HG02588 (cell line): ENCODE results near the gene TPRG1.

Source experiments
- ATAC-seq: cut with Tn5 transposase; IDR thresholded peaks from one replicate; pipeline ENCODE4 v1.9.1; 2021; ENCODE audit warnings: mild to moderate bottlenecking, moderate library complexity; ENCODE audit not compliant: unreplicated experiment

TPRG1 gene

DNA sequence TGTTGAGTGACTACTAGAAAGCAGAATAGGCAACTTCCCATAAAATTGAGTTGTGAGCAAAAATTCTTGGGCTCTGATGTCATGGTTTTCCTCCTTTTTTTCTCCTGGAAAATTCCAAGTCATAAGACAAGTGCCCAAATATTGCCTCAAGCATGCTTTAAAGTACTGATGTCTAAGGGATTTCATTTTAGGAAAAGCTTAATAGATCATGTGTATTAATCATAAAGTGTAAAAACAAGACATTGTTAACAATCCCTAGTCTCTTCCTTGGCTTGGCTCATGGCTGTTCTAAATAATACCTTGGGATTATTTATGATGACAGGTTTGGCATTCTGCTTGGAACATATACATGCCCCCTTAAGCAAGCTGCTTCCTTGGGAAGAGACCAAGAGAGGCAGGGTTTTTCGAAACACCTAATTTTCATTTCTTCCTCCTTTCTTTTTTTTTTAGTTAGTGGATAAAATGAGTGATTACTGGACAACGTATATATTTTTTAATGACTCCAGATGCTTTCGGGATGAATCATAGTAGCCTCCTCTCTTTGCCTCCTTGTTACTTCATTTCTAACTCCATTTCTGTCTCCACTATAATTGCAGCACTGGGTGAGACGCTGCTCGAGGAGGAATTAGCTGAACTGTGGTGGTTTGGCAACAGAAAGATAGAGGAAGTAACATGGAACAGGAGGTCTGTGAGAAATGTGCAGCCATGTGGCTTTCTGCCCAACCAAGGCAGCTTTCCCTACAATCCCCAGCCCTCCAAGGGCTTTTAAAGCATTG is 104.9 kb downstream of the TPRG1 start:
- ATAC-seq: no peak

DNA sequence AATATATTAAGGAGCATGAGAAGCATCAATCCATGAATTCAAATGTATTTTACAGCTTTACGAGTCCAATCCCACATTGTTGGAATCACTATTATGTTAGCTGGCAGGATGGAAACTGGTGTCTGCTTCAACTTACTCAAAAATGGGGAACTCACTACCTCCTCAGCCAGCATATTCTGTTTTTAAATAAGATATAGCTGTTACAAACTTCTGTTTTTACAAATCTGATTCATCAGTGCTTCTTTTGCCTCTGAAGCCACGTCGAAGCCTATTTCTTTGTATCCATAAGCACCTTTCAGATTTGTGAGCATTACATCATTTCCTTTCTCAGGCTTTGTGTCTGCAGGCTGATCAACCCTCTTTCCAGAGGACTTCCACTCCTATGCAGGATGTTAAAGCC is 105.9 kb downstream of the TPRG1 start:
- no peak for ATAC-seq

DNA sequence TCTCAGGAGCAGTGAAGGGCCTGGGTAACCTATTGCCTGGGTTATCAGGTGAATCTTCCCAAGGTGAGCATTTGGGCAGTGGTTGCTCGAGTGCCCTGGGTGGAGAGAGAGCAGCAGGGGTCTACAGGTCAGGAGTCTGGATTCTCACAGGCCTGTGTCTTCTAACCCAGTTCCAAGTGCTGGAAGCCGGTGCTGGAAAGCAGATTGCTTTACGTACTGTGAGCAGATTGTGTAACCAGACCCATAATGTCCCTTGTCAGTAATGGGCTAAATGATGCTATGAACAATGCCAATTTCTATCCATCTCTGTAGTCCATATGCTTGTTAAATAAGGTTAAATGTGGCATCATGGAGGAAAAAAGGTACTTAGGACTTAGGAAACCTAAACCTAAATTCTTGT is 106.5 kb downstream of the TPRG1 start:
- ATAC-seq: no peak

DNA sequence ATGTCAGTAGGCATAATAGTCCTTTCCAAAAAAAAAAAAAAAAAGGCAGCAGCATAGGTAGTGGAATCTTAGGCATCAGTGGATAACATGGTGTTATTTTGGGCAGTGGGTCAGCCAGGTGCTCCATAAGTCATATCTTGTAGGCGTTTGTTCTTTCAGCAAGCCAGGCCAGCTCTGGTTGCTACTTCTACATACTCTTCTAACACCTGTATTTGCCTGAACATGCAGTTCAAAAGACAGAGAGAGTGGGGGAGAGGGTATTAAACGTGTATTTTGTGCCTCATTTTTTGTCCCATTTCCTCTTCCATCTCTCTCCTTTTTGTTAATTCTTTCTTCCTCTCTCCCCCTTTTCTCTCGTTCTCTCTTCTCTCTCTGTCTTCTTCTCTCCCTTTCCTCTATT is 110.4 kb downstream of the TPRG1 start:
- no peak for ATAC-seq

DNA sequence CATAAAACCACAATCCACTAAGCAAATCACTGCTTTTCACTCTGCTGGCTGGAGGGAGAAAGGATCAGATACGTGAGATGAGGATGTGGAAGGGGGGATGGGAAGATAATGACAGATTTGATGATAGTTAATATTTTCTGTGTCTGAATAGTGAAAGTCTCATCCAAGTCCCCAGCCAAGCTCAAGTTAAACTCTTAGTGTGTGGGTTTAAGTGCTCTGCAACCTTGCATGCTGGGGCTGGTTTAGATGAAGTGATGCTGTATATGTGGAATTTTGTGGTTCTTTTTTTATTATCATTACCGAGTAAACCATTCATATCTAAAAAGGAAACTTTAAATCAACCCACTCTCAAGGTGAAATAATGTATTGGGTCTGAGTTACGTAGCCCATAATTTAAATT is 111.0 kb downstream of the TPRG1 start:
- ATAC-seq: no peak

DNA sequence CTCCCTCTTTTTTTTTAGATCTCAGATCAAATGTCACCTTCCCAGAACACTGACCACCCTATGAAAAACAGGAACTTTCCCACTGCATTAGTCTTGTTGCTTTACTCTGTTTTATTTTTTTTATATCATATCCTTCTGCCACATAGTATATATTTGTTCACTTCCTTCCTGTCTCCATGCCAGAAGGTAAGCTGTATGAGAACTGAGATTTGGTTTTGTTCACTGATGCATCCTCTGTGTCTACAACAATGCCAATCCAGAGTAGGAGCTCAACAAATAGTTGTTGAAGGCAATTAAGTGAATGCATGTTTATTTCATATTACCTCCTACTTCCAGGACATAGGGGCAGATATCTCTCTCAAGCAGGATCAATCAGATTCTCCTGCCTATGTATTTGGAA is 114.4 kb downstream of the TPRG1 start:
- ATAC-seq: no peak

DNA sequence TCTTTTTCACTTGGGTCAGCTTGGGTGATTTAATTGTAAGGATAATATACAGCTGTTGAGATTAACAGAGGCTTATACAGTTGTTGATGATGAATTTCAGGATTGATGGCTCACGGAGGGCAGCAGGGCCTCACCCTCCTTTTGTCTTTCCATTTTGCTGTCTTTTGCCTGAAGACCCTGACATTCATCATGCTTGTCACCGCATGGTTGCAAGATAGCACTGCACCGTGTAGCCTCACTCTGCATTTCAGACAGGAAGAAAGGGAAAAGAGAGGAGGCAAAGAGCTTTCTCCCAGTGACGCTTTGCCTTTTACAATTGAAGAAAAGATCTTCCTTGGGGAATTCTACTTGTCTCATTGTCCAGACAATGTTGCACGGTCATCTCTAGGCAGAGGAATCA is 115.1 kb downstream of the TPRG1 start:
- no peak for ATAC-seq

DNA sequence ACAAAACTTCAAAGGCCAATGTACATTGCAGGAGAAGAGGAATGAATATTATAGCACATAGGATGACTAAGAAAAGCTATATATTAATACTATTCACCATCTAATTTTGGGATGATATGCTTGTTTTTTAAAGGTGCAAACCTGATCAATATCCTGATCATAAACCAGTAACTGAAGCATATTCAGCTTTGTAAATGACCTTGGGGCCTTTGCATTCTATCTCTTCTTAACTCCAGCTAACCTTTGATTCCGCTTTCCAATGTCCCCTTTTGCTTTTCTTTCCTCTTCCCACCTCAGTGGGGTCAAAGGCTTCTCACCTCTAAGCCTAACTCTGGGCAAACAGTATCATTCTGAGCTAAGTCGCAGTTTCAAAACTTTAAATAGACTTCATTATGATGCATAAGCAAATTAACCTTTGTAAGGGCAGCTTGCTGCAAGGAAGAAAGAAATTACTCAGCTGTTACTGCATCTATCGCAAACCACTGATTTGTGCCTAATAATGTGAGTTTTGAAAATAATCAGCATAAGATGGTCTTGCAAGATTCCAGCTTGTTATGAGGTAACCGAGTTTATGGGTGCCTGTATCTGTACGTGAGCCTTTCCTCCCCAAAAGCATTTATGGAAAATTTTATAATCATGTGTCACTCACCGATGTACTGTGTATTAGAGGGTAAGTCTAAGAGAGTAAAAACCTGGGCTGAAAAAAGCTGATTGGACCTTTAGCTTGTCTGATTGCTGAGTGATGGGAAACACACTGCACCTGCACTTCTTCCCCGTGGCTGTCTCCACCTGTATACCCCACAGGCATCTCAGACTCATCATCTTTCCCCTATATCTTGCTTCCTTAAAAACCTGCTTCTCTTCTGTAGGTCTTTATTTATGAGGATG is 116.8 kb downstream of the TPRG1 start:
- ATAC-seq: peak; percentile 96

DNA sequence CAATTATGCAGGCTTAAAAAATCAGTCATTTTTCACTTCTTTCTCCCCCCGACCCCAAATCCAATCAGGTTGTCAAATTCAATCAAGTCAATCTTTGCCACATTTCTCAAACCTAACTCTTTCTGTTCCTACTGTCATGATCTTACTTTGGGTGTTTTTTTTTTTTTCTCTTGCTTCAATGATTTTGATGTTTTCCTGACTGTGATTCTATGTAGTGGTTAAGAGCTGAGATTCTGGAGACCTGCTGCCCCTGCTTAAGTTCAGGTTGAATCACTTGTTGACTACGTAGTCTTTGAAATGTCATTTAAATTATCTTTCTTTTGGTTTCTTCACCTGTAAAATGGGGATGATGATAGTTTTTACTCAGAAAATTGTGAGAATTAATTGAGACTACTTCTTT is 117.5 kb downstream of the TPRG1 start:
- no peak for ATAC-seq

DNA sequence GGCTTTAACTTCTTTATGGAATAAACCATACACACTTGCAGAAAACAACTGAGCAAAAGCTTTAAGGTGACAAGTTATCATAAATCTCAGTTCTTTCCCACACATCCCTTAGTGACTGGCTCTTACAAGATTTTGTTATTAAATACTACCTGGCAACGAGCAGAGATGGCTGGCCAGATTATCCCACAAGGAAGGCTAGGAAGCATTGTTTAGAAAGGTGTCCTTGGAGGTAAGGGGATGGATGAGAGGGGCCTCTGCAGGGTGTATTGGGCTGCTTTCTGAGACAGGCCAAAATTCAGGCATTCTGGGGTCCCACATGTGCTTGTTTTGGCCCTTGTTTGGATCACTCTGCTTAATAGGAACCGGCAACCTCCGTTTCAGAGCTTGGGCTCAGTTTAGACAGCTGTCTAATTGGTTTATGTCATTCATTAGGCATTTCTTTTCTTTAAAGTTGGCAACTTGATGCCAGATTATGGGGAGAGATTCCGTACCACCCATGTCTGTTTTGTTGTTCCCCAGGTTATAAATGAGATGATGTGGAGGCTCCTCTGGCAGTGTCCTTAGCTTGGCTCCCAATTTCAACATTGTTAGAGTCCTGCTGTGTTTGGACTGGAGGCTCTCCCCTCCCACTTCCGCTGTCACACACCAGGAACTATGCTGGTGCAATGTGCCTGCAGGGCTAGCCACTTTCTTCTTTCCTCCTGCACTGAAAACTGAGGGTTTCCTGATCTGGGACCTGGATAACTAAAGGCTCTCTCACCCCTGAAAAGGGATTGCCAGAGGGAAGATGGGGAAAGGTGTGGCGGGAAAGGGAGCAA is 121.1 kb downstream of the TPRG1 start:
- no peak for ATAC-seq

DNA sequence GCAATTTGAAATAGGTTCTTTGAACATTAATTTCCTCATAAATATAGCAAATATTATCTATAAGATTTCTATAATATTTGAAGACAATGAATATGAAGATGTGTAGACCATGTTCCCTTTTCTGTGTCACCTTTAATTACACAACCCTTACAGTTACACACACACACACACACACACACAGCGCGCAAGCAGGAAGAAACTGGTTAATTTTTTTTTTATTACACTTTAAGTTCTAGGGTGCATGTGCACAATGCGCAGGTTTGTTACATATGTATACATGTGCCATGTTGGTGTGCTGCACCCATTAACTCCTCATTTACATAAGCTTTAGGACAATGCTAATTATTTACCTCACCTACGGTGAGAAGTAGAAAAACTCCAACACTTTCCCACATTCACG is 122.9 kb downstream of the TPRG1 start:
- no peak for ATAC-seq

DNA sequence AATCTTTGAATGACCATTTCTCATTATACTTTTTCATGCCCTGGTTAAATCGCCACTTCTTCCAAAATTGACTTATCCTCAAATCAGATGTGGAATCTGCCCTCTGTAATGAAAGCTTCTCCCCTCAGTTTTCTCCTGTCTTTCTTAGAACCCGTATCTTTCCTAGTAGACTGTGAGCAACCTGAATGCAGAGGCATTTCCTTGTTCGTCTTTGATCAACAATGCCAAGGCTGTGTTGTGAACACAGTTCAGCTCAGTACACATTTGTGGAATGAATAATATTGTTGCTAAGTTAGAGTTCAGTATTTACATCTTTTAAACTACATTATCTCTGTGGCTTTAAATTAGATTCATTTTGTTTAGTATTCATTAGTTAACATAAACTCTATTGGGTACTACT is 123.3 kb downstream of the TPRG1 start:
- no peak for ATAC-seq

DNA sequence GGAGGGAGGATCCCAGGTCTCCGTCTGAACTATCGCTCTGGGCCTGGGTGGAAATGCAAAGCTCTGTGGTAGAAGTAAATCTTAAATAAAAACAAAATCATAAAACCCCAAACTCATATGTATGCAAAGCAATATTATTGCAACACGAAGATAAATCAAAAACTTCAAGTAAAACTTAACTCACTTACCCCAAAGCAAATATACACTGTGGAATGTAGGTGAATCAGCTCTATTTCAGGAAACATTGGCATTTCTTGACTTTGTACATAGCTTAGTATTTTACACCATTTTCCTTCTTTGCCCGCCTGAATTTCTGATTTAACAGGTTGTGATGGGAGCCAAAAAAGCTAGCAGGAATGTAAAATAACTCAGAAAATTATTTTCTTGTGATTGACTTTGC is 126.2 kb downstream of the TPRG1 start:
- ATAC-seq: no peak

DNA sequence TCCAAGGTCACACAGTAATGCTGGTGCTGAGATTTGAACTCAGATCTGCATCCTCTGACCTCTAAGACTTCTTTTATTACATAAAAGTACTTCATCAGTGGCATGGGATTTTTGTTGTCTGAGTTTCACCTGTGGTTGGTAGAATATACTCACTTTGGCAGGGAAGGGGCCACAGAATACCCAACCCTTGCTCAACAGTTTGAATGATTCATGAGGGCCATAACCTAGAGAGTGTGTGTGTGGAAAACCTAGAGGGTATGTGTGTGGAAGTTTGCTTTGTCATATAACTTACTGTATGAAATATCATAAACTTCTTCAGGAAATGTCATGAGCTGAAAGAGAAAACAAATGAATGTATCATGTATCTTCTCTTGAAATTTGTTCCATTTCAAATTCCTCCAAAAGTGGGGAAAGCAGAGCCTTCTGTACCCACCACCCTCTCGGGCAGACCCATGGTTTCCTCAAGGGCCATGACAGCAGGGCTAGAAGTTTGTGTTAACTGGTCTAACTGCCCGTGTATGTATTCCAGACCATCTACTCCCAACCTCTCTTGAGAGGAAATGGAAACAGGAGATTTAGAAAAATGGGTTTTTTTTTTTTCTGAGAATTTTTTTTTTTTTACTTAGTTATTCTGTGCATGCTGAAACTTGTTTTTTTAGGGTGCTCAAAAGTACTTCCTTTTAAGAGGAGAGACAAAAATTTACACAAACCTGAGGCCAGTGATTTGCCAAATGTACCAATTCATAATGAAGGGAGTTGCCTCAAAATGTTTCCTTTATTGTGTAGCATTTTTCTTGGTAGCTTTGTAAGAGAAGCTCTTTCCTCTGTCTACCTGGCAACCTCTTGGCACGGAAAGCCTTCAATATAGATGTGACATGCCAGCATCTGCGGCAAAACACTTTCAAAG is 127.0 kb downstream of the TPRG1 start:
- ATAC-seq: no peak

DNA sequence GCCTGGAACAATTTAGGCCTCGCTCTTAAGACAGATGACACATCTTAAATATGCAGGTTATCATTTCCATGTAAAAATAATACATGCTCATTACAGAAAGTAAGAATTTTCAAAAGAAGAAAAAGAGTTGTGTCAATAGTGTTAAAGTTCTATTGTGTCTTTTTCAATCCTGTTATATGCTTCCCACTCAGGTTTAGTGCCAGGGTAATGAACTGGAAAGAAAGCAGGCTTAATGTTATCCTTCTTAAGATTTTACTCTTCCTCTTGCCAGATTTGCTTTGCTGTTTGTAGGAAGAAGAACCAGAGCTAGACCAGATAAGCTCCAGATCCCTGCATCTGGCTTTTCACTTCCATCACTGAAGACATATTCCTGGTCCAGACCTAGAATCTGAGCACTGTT is 128.6 kb downstream of the TPRG1 start:
- no peak for ATAC-seq

DNA sequence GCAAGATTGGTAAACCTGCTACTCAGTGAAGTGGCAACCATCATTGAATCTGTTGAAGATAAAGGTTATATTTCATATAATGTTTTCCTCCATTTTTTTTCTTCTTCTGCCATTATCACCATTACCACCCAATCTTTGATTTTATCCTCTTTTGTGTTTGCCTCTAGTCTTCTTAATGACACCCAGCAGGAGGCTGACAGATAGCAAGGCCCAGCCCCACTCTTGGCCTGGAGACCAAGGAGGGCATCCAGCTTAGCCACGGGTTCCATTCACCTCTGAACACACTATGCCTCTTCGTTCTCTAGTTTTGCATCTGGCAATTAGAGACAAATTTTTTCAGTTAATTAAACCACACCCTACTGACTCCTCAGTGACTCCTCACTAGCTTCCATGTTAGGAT is 129.7 kb downstream of the TPRG1 start:
- ATAC-seq: no peak

DNA sequence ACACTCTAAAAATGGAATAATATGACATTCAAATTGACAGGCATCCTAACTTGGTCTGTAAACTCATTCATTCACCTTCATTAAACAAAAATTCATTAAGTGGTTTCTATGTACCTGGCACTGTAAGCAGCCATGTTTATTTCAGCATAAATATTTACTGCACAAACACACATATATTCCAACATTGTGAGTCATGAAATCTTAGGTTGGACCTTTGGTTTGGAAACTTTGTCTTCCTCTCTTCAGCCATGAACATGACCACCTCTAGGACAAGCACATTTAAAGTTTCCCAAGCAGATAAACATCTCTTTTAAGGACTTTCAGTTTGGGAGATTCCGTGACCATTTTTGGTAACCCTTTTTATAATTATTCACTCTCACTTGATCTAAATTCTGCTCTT is 131.8 kb downstream of the TPRG1 start:
- ATAC-seq: no peak

DNA sequence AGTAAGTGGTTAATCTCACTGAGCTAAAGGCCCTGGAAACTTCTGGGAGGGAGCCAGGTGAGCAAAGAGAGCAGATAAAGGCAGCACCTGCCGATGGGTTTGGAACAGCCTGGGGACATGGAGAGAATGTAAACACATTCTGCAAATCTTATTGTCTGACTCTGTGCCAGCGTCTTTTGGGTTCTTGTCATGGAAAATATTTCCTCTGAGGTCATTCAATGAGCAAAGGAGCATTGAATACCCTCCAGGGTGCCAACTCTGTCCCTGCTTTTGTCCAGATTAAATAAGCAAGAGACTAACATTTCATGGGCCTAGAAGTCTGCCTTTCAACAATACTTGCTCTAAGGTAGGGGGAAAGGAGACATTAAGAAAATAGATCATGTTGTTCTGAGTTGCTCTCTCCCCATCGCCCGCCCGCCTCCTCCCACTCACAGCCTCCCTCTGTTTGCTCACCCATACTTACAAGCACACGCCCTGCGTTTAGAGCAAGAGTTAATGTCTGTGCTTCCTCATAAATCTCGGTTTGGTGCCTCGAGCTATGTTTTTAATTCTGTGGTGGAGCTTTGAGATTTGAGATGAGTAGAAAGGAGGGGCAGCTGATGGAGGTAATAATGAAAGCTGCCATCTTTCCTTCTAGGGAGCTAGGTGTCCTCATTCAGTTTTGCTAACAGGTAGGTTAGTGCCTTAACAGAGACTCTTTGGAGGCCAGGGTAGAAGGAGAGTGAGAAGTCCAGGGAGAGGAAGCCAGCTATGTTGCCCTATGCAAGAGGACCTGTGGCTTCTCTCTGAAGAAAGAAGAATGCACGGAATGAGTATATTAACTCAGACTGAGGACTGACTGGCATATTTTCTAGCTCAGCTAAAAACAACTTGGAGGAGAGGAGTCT is 132.9 kb downstream of the TPRG1 start:
- ATAC-seq: no peak

DNA sequence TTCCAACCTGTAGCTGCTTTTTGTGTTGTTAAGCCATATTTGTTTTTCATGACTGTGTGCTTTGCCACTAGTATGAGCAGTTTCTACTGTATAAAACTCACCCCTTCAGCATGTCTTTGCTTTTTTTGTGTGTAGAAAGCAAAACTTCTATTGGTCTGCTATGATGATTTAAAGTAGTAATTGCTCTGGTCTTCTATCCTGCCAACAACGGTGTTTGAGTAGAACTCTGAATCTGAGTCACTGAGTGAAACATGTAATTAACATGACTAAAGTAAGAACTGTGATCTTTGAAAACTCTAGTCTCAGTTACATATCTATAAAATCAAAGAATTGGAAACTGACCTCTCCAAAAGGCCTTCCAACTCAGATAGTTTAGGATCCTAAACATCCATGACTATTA is 133.6 kb downstream of the TPRG1 start:
- ATAC-seq: peak; percentile 43
